Neural progenitor cell (in vitro differentiated cells): ENCODE results near the gene SUGCT.

Source experiments
- CTCF ChIP-seq: fragments of 200-600 bp; sonication (generic); IDR thresholded peaks from 2 replicates; pipeline ENCODE4 v1.5.1; 2017; ENCODE audit warnings: antibody characterized with exemption, mild to moderate bottlenecking
- EZH2 ChIP-seq: fragments of 200-600 bp; sonication (generic); IDR thresholded peaks from 2 replicates; pipeline ENCODE4 v1.6.1; 2017; ENCODE audit warnings: antibody characterized with exemption, mild to moderate bottlenecking, moderate library complexity
- EZH2phosphoT487 ChIP-seq: fragments of 200-600 bp; sonication (generic); IDR thresholded peaks from 2 replicates; pipeline ENCODE4 v1.6.1; 2017; ENCODE audit warnings: antibody characterized with exemption

DNA sequence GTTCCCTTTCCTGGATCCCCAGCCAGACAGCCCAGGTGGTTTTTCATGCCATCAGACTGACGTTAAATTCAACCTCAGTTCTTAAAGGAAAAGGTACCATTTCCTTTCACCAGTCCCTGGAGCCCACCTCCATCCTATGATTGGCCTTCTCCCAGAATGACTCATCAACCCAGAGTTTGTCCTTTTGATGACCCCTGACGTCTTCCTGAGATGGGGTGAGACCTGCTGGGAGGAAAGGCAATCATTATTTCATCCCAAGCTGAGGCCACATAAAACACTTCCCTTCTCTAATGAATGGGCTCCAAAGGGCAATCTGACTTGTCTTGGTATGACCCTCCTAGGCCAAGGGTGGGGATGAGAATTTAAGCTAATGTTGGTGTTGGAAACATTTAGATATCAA, 750.7 kb downstream of the SUGCT start:
- no peak for TF ChIP-seq CTCF
- TF ChIP-seq EZH2 = no peak
- TF ChIP-seq EZH2phosphoT487 = no peak
